Thyroid gland (tissue), 4 donors: Measurements from ENCODE around the gene LACTB.

Source experiments
- CTCF ChIP-seq, 6 experiments: fragments of 200-600 bp in 3 of 6; fragments of 450-650 bp in 3 of 6; sonication (generic) in 3 of 6; IDR thresholded peaks; one replicate each; pipeline ENCODE4 v1.5.1; 2016 to 2019; ENCODE audit warnings: antibody characterized with exemption in 6 of 6, mild to moderate bottlenecking in 2 of 6, inconsistent platforms in 1 of 6, moderate library complexity in 1 of 6
- POLR2A ChIP-seq, 2 donors: fragments of 450-650 bp; IDR thresholded peaks; one replicate each; pipeline ENCODE4 v1.6.1; 2017; ENCODE audit warnings: antibody characterized with exemption in 2 of 2, mild to moderate bottlenecking in 2 of 2, moderate library complexity in 1 of 2

GRCh38 chr15:63085289-63085688, 36.4 kb upstream of the LACTB start:
- TF ChIP-seq POLR2A (IDR thresholded peaks at IDR 0.05), result no peak
- no peak for TF ChIP-seq CTCF (IDR thresholded peaks at IDR 0.05)
